MM.1S (cell line): ENCODE measurements around the gene KCNJ12.
"Not testable (repeated sequence)": the region's sequence is repeated elsewhere in the genome, so short reads cannot be mapped to it uniquely, and the experiment has no call there.

Experiments
- DNase-seq: peaks from one replicate; pipeline ENCODE4 v3.0.0-alpha.2; 2015
- H2AFZ ChIP-seq: fragments of 300-600 bp; sonication (generic); 2 replicates; pipeline ENCODE4 v1.6.0; 2016; ENCODE audit warnings: antibody characterized with exemption, low read length
- H3F3A ChIP-seq: fragments of 300-600 bp; sonication (generic); 2 replicates; pipeline ENCODE4 v1.6.1; 2016; ENCODE audit warnings: mild to moderate bottlenecking, antibody characterized with exemption, low read length, moderate library complexity, mixed read lengths; ENCODE audit not compliant: insufficient read depth
- H3K27ac ChIP-seq: fragments of 300-600 bp; sonication (generic); 2 replicates; pipeline ENCODE4 v1.5.1; 2016; ENCODE audit warnings: mild to moderate bottlenecking, low read length
- H3K27me3 ChIP-seq: fragments of 300-600 bp; sonication (generic); replicated peaks from 2 replicates; pipeline ENCODE4 v1.6.0; 2016; ENCODE audit warnings: low read length; ENCODE audit not compliant: insufficient read depth
- H3K36me3 ChIP-seq: fragments of 300-600 bp; sonication (generic); replicated peaks from 2 replicates; pipeline ENCODE4 v1.6.1; 2016; ENCODE audit warnings: mild to moderate bottlenecking, low read length, mixed read lengths; ENCODE audit not compliant: insufficient read depth
- H3K4me1 ChIP-seq: fragments of 300-600 bp; sonication (generic); 2 replicates; pipeline ENCODE4 v1.6.1; 2016; ENCODE audit warnings: low read length, mixed read lengths
- H3K4me2 ChIP-seq: fragments of 300-600 bp; sonication (generic); 2 replicates; pipeline ENCODE4 v1.6.0; 2016; ENCODE audit warnings: low read depth, low read length
- H3K4me3 ChIP-seq: fragments of 300-600 bp; sonication (generic); 2 replicates; pipeline ENCODE4 v1.5.1; 2016; ENCODE audit warnings: low read length, mixed read lengths
- H3K79me2 ChIP-seq: fragments of 300-600 bp; sonication (generic); 2 replicates; pipeline ENCODE4 v1.6.1; 2016; ENCODE audit warnings: mixed run types, low read length, mixed read lengths
- H3K9ac ChIP-seq: fragments of 300-600 bp; sonication (generic); 2 replicates; pipeline ENCODE4 v1.6.1; 2016; ENCODE audit warnings: low read length, mixed read lengths
- H3K9me2 ChIP-seq: fragments of 300-600 bp; sonication (generic); replicated peaks from 2 replicates; pipeline ENCODE4 v1.6.1; 2016; ENCODE audit warnings: mild to moderate bottlenecking, low read length, mixed read lengths; ENCODE audit not compliant: insufficient read depth
- H3K9me3 ChIP-seq: fragments of 300-600 bp; sonication (generic); replicated peaks from 2 replicates; pipeline ENCODE4 v1.6.1; 2016; ENCODE audit warnings: mild to moderate bottlenecking, low read length, mixed read lengths; ENCODE audit not compliant: insufficient read depth
- H4K20me1 ChIP-seq: fragments of 300-600 bp; sonication (generic); 2 replicates; pipeline ENCODE4 v1.6.1; 2016; ENCODE audit warnings: mild to moderate bottlenecking, low read length, moderate library complexity, mixed read lengths; ENCODE audit not compliant: insufficient read depth
- CTCF ChIP-seq: fragments of 300-600 bp; sonication (generic); IDR thresholded peaks from 2 replicates; pipeline ENCODE4 v1.5.1; 2016; ENCODE audit warnings: antibody characterized with exemption, low read length, mixed read lengths
- EZH2 ChIP-seq: fragments of 300-600 bp; sonication (generic); optimal IDR thresholded peaks from 2 replicates; pipeline ENCODE3; 2017; ENCODE audit warnings: low read depth, mild to moderate bottlenecking, antibody characterized with exemption, low read length, mixed read lengths

Gene KCNJ12

GRCh38 chr17:21400816-21401593 is 24.8 kb downstream of the KCNJ12 start:
- Histone ChIP-seq H3K4me2 (no peak overlapping the region), H3K36me3 (no peaks in the 10 kb centered on the region), H2AFZ (no peak overlapping the region), H3K27ac (no peak overlapping the region), H3K79me2 (no peaks in the 10 kb centered on the region), H3F3A (no peaks in the 10 kb centered on the region), H4K20me1 (no peaks in the 10 kb centered on the region), H3K9me2 (no peaks in the 10 kb centered on the region), H3K9ac (no peak overlapping the region), H3K4me3 (no peak overlapping the region), H3K9me3 (no peaks in the 10 kb centered on the region), H3K27me3 (peaks cover 30% of the 10 kb centered on the region), H3K4me1 (no peaks in the 10 kb centered on the region)
- TF ChIP-seq EZH2 (no peak), CTCF (no peak)
- no peak for DNase-seq

GRCh38 chr17:21402166-21402571 is 26.0 kb downstream of the KCNJ12 start:
- H3K27ac ChIP-seq, H3F3A ChIP-seq, H4K20me1 ChIP-seq, DNase-seq, H3K9ac ChIP-seq, H3K9me3 ChIP-seq, H3K4me3 ChIP-seq, H2AFZ ChIP-seq, H3K36me3 ChIP-seq, H3K9me2 ChIP-seq, H3K4me1 ChIP-seq, H3K4me2 ChIP-seq, H3K79me2 ChIP-seq: not testable (repeated sequence)
- H3K27me3 ChIP-seq = peaks cover 22% of the 10 kb centered on the region

- not testable (repeated sequence) for H3K9ac ChIP-seq, H4K20me1 ChIP-seq, H2AFZ ChIP-seq
These were observed 26.8 kb downstream of the KCNJ12 start for GRCh38 chr17:21402926-21403325.

GRCh38 chr17:21404106-21404505 is 27.9 kb downstream of the KCNJ12 start:
- not testable (repeated sequence) for H3K27ac ChIP-seq, H3K36me3 ChIP-seq

More at GRCh38 chr17:21402926-21403325, 26.8 kb downstream of the KCNJ12 start:
- not testable (repeated sequence) for H3K4me3 ChIP-seq, H3K4me2 ChIP-seq, H3K4me1 ChIP-seq, H3F3A ChIP-seq, H3K36me3 ChIP-seq, H3K27ac ChIP-seq, DNase-seq, H3K9me2 ChIP-seq, H3K79me2 ChIP-seq, H3K9me3 ChIP-seq
- peaks cover 14% of the 10 kb centered on the region for H3K27me3 ChIP-seq

GRCh38 chr17:21404539-21404938 is 28.4 kb downstream of the KCNJ12 start:
- H4K20me1 ChIP-seq, H3K9me3 ChIP-seq, DNase-seq, H3F3A ChIP-seq, H3K27me3 ChIP-seq, H3K9ac ChIP-seq, H3K4me3 ChIP-seq, H3K79me2 ChIP-seq, H3K4me2 ChIP-seq, H2AFZ ChIP-seq, H3K9me2 ChIP-seq, H3K36me3 ChIP-seq, H3K27ac ChIP-seq, H3K4me1 ChIP-seq: not testable (repeated sequence)

More at GRCh38 chr17:21404106-21404505, 27.9 kb downstream of the KCNJ12 start:
- not testable (repeated sequence) for H2AFZ ChIP-seq, H3K4me2 ChIP-seq, H3K9me3 ChIP-seq, H4K20me1 ChIP-seq, DNase-seq, H3K4me3 ChIP-seq, H3K27me3 ChIP-seq, H3K79me2 ChIP-seq, H3F3A ChIP-seq, H3K9me2 ChIP-seq, H3K9ac ChIP-seq, H3K4me1 ChIP-seq

- not testable (repeated sequence) for H3K79me2 ChIP-seq, H3K27me3 ChIP-seq, H3K9me3 ChIP-seq, H3K36me3 ChIP-seq, H3K4me1 ChIP-seq, H3F3A ChIP-seq, H2AFZ ChIP-seq, H3K4me2 ChIP-seq, H3K9me2 ChIP-seq, DNase-seq, H3K27ac ChIP-seq, H3K4me3 ChIP-seq, H4K20me1 ChIP-seq, H3K9ac ChIP-seq
These were observed 29.0 kb downstream of the KCNJ12 start for GRCh38 chr17:21404956-21405731.

- not testable (repeated sequence) for DNase-seq, H4K20me1 ChIP-seq, H3K79me2 ChIP-seq
These were observed 29.8 kb downstream of the KCNJ12 start for GRCh38 chr17:21405904-21406400.

More at GRCh38 chr17:21405904-21406400, 29.8 kb downstream of the KCNJ12 start:
- not testable (repeated sequence) for H3K27ac ChIP-seq, H2AFZ ChIP-seq, H3K27me3 ChIP-seq, H3K4me3 ChIP-seq, H3K9me3 ChIP-seq, H3K4me2 ChIP-seq, H3K4me1 ChIP-seq, H3K36me3 ChIP-seq, H3F3A ChIP-seq, H3K9ac ChIP-seq, H3K9me2 ChIP-seq
